H1 (cell line): ENCODE results near the gene INTU. TPM values are rescaled to one million over a fixed set of nuclear protein-coding genes. Genes with fewer than 3 reads are reported as not detected.

Source experiments
- CTCF ChIA-PET: fragments of 300-600 bp; sonication (Branson Sonifier 250); formaldehyde crosslinking; loops from one replicate; lab custom pipeline; 2021; ENCODE audit not compliant: partially characterized antibody; lab: Charles Lee
- POLR2A ChIA-PET: fragments of 300-600 bp; sonication (Branson Sonifier 250); formaldehyde crosslinking; loops from one replicate; lab custom pipeline; 2021; ENCODE audit warnings: inconsistent platforms; ENCODE audit not compliant: partially characterized antibody; lab: Charles Lee
- DNase-seq, 2 experiments: peaks; one replicate each; pipeline versions ENCODE4 v3.0.0 to v3.0.0-alpha.2; 2010 to 2022; ENCODE audit warnings: low spot score in 2 of 2, low read depth in 1 of 2, mixed read lengths in 1 of 2
- FAIRE-seq: peaks from 2 replicates; lab custom pipeline; 2011; peaks lifted over from hg19 to GRCh38; lab: Jason Lieb, UNC
- H2AFZ ChIP-seq: 2 replicates; pipeline ENCODE4 v1.8.1; 2012; ENCODE audit warnings: low read length, inconsistent platforms
- H2AK5ac ChIP-seq: 2 replicates; pipeline ENCODE4 v1.6.1; 2013; ENCODE audit warnings: low read depth, low read length
- H2BK120ac ChIP-seq: replicated peaks from 2 replicates; pipeline ENCODE3; 2013; ENCODE audit warnings: low read depth, low read length, inconsistent platforms
- H2BK12ac ChIP-seq: 2 replicates; pipeline ENCODE4 v1.6.1; 2013; ENCODE audit warnings: low read depth, low read length
- H2BK15ac ChIP-seq: 2 replicates; pipeline ENCODE4 v1.6.1; 2013; ENCODE audit warnings: low read length
- H2BK20ac ChIP-seq: 2 replicates; pipeline ENCODE4 v1.6.1; 2013; ENCODE audit warnings: low read length
- H2BK5ac ChIP-seq: 2 replicates; pipeline ENCODE4 v1.6.1; 2013; ENCODE audit warnings: low read depth, low read length
- H3K14ac ChIP-seq: 2 replicates; pipeline ENCODE4 v1.6.1; 2013; ENCODE audit warnings: inconsistent platforms; ENCODE audit not compliant: insufficient read length
- H3K18ac ChIP-seq: 2 replicates; pipeline ENCODE4 v1.6.1; 2013; ENCODE audit warnings: low read length; ENCODE audit errors: extremely low read depth
- H3K23ac ChIP-seq: 2 replicates; pipeline ENCODE4 v1.6.1; 2013; ENCODE audit warnings: inconsistent platforms; ENCODE audit not compliant: insufficient read length
- H3K23me2 ChIP-seq: 2 replicates; pipeline ENCODE4 v1.6.1; 2013; ENCODE audit warnings: low read depth, low read length
- H3K27ac ChIP-seq: 2 replicates; pipeline ENCODE4 v1.6.1; 2011; ENCODE audit warnings: low read depth, low read length, inconsistent platforms
- H3K27me3 ChIP-seq, 4 experiments: replicated peaks in 1 of 4; 1 replicate in 1 of 4; 2 replicates in 3 of 4; pipeline versions ENCODE4 v1.6.1 to v1.8.1; 2011 to 2013; ENCODE audit warnings: low read length in 3 of 4, mild to moderate bottlenecking in 3 of 4, inconsistent platforms in 2 of 4, mixed read lengths in 2 of 4, moderate library complexity in 1 of 4; ENCODE audit not compliant: control insufficient read depth in 3 of 4, insufficient read depth in 3 of 4; ENCODE audit errors: extremely low read depth in 1 of 4
- H3K36me3 ChIP-seq, 4 experiments: 2 replicates each; pipeline versions ENCODE4 v1.6.1 to v1.8.1; 2011 to 2013; ENCODE audit warnings: mild to moderate bottlenecking in 4 of 4, low read length in 3 of 4, moderate library complexity in 2 of 4, control low read depth in 1 of 4, inconsistent platforms in 1 of 4; ENCODE audit not compliant: insufficient read depth in 4 of 4, control insufficient read depth in 2 of 4
- H3K4ac ChIP-seq: replicated peaks from 2 replicates; pipeline ENCODE3; 2013; ENCODE audit warnings: low read length, low read depth, mixed read lengths, inconsistent platforms; ENCODE audit not compliant: insufficient read length
- H3K4me1 ChIP-seq, 4 experiments: replicated peaks in 1 of 4; 1 replicate in 1 of 4; 2 replicates in 3 of 4; pipeline versions ENCODE4 v1.6.1 to v1.8.1; 2011 to 2013; ENCODE audit warnings: low read length in 3 of 4, inconsistent platforms in 2 of 4, mixed read lengths in 1 of 4; ENCODE audit not compliant: insufficient read depth in 4 of 4, control insufficient read depth in 3 of 4
- H3K4me2 ChIP-seq, 2 experiments: 2 replicates each; pipeline versions ENCODE4 v1.6.1 to v1.8.1; 2011 to 2013; ENCODE audit warnings: low read depth in 2 of 2, low read length in 2 of 2, control low read depth in 1 of 2, inconsistent platforms in 1 of 2, mild to moderate bottlenecking in 1 of 2; ENCODE audit not compliant: insufficient read depth in 1 of 2
- H3K4me3 ChIP-seq, 4 experiments: fragments of 200-600, 300-600 bp in 1 of 4; sonication (generic), shearing (Covaris generic), sonication (Bioruptor Twin) in 1 of 4; 2 replicates each; pipeline versions ENCODE4 v1.5.1 to v1.8.1; 2011 to 2016; ENCODE audit warnings: low read length in 4 of 4, low read depth in 3 of 4, control low read depth in 2 of 4, inconsistent platforms in 2 of 4, mild to moderate bottlenecking in 2 of 4, mixed read lengths in 1 of 4, moderate library complexity in 1 of 4; ENCODE audit not compliant: insufficient read depth in 2 of 4; ENCODE audit errors: extremely low read depth in 1 of 4
- H3K56ac ChIP-seq: replicated peaks from 2 replicates; pipeline ENCODE3; 2013; ENCODE audit warnings: low read depth, mild to moderate bottlenecking, mixed read lengths, low read length, inconsistent platforms; ENCODE audit not compliant: insufficient read length
- H3K79me1 ChIP-seq: 2 replicates; pipeline ENCODE4 v1.6.1; 2013; ENCODE audit warnings: low read depth, low read length, control low read depth
- H3K79me2 ChIP-seq, 2 experiments: 2 replicates each; pipeline versions ENCODE4 v1.6.1 to v1.8.1; 2012 to 2013; ENCODE audit warnings: low read length in 2 of 2, mild to moderate bottlenecking in 2 of 2, inconsistent platforms in 1 of 2; ENCODE audit not compliant: insufficient read depth in 2 of 2, control insufficient read depth in 1 of 2
- H3K9ac ChIP-seq, 4 experiments: replicated peaks in 1 of 4; 1 replicate in 1 of 4; 2 replicates in 3 of 4; pipeline versions ENCODE4 v1.6.1 to v1.8.1; 2011 to 2013; ENCODE audit warnings: low read depth in 3 of 4, low read length in 3 of 4, control low read depth in 2 of 4, mild to moderate bottlenecking in 2 of 4, moderate library complexity in 2 of 4, inconsistent platforms in 1 of 4; ENCODE audit errors: extremely low read depth in 1 of 4
- H3K9me3 ChIP-seq, 2 experiments: 2 replicates each; pipeline versions ENCODE4 v1.6.1 to v1.8.1; 2012 to 2013; ENCODE audit warnings: mild to moderate bottlenecking in 2 of 2, moderate library complexity in 2 of 2, control low read depth in 1 of 2, inconsistent platforms in 1 of 2, low read depth in 1 of 2, low read length in 1 of 2, mixed read lengths in 1 of 2; ENCODE audit not compliant: insufficient read depth in 2 of 2
- H4K20me1 ChIP-seq, 2 experiments: replicated peaks in 1 of 2; 2 replicates each; pipeline versions ENCODE3 to v1.8.1; 2011 to 2013; ENCODE audit warnings: inconsistent platforms in 2 of 2, low read length in 2 of 2, mild to moderate bottlenecking in 1 of 2; ENCODE audit not compliant: insufficient read depth in 2 of 2, control insufficient read depth in 1 of 2
- H4K5ac ChIP-seq: 2 replicates; pipeline ENCODE4 v1.6.1; 2013; ENCODE audit warnings: low read length, low read depth, mixed read lengths, inconsistent platforms; ENCODE audit not compliant: insufficient read length
- H4K8ac ChIP-seq: 2 replicates; pipeline ENCODE4 v1.8.0; 2013; ENCODE audit warnings: mild to moderate bottlenecking, moderate library complexity, low read length, inconsistent platforms; ENCODE audit not compliant: insufficient read depth; ENCODE audit errors: extremely low read depth
- H4K91ac ChIP-seq: replicated peaks from 2 replicates; pipeline ENCODE3; 2013; ENCODE audit warnings: low read length, mixed read lengths, inconsistent platforms; ENCODE audit not compliant: insufficient read length
- BCL11A ChIP-seq, 2 experiments: IDR thresholded peaks; one replicate each; pipeline ENCODE4 v1.6.1; 2011; ENCODE audit warnings: low read depth in 2 of 2, low read length in 2 of 2, mild to moderate bottlenecking in 2 of 2
- CEBPB ChIP-seq: IDR thresholded peaks from 2 replicates; pipeline ENCODE4 v1.6.1; 2012; ENCODE audit warnings: low read depth, low read length
- GTF2F1 ChIP-seq: IDR thresholded peaks from 2 replicates; pipeline ENCODE4 v1.6.1; 2012; ENCODE audit warnings: low read depth, low read length, improper control_type of control experiment, borderline replicate concordance
- KDM1A ChIP-seq: fragments of 200-600, 300-600 bp; sonication (generic); IDR thresholded peaks from 2 replicates; pipeline ENCODE4 v1.7.1; 2016; ENCODE audit warnings: mild to moderate bottlenecking, low read length, borderline replicate concordance
- KDM5A ChIP-seq: fragments of 200-600 bp; IDR thresholded peaks from 2 replicates; pipeline ENCODE4 v1.7.1; 2012; ENCODE audit warnings: mild to moderate bottlenecking, low read length, inconsistent platforms, mixed read lengths
- MAX ChIP-seq: IDR thresholded peaks from 2 replicates; pipeline ENCODE4 v1.6.1; 2012; ENCODE audit warnings: inconsistent platforms
- NANOG ChIP-seq: IDR thresholded peaks from 2 replicates; pipeline ENCODE4 v1.6.1; 2011; ENCODE audit warnings: low read length, low read depth, mild to moderate bottlenecking, inconsistent platforms; ENCODE audit not compliant: insufficient read depth, poor library complexity, severe bottlenecking
- NRF1 ChIP-seq: IDR thresholded peaks from 2 replicates; pipeline ENCODE4 v1.6.1; 2011; ENCODE audit warnings: mild to moderate bottlenecking, low read depth, low read length, improper control_type of control experiment
- RXRA ChIP-seq: IDR thresholded peaks from 2 replicates; pipeline ENCODE4 v1.6.1; 2011; ENCODE audit warnings: low read depth, mild to moderate bottlenecking, low read length, moderate library complexity; ENCODE audit not compliant: insufficient read depth
- SUZ12 ChIP-seq: fragments of 200-600 bp; sonication (generic); IDR thresholded peaks from 2 replicates; pipeline ENCODE4 v1.6.1; 2012; ENCODE audit warnings: mild to moderate bottlenecking, inconsistent platforms, low read length, moderate library complexity, mixed read lengths
- TBP ChIP-seq: IDR thresholded peaks from 2 replicates; pipeline ENCODE4 v1.6.1; 2011; ENCODE audit warnings: low read depth, low read length, improper control_type of control experiment
- YY1 ChIP-seq: IDR thresholded peaks from 2 replicates; pipeline ENCODE4 v1.6.1; 2011; ENCODE audit warnings: low read depth, mild to moderate bottlenecking, low read length
- WGBS, 2 experiments: shearing (Covaris generic) in 1 of 2; methylation state at CpG; one replicate each; pipeline versions ENCODE4 v1.1.6 to v1.1.7; 2013 to 2015; ENCODE audit warnings: low lambda C conversion rate in 2 of 2, mixed read lengths in 2 of 2, inconsistent platforms in 1 of 2, low coverage in 1 of 2, missing lambda C conversion rate in 1 of 2; ENCODE audit not compliant: insufficient replicate concordance in 2 of 2, insufficient coverage in 1 of 2, insufficient read length in 1 of 2; ENCODE audit errors: extremely low coverage in 1 of 2, missing lambda C conversion rate in 1 of 2; 5-methylcytosine and 5-hydroxymethylcytosine counted together
- polyA plus RNA-seq, 7 experiments: library from polyadenylated mRNA; depleted of rRNA in 3 of 7; stranded (reverse) in 5 of 7; unstranded in 2 of 7; fragments of >200 nt in 5 of 7; fragments of 200-250 nt in 2 of 7; gene quantifications; 1 replicate in 5 of 7; 2 replicates in 1 of 7; 4 replicates in 1 of 7; pipeline versions ENCODE4 v1.2.1 to v1.2.3, GENCODE V29; 2011 to 2013; ENCODE audit warnings: missing spikeins in 2 of 7, mixed read lengths in 2 of 7
- total RNA-seq: library from RNA; stranded (reverse); fragmentation: NEBNext Ultra II Directional; extraction: Animal tissue kit (Norgen Biotek cat#: 25700); gene quantifications from 2 replicates; pipeline ENCODE4 v1.2.1, GENCODE V29; 2021

The INTU gene
- total and polyA plus RNA-seq, 2 of the 8 experiments (the other 6 are each of a cell fraction or from before 2014, with no cell fraction given): 6.0 to 15.1 TPM

GRCh38 chr4:127648061-127648460 is 15.3 kb downstream of the INTU start:
- Histone ChIP-seq H3K4me3 (no peak overlapping the region), H3K4me2 (no peak overlapping the region), H2AFZ (no peak overlapping the region), H3K27me3 (no peaks in the 10 kb centered on the region), H3K18ac (no peak overlapping the region), H2BK15ac (no peak overlapping the region), H3K27ac (no peak overlapping the region), H3K14ac (no peak overlapping the region), H3K36me3 (peaks cover 3 to 19% (median 9%) of the 10 kb centered on the region in 4 experiments; a peak in 7 of 8 replicates), H2BK5ac (no peak overlapping the region), H3K79me1 (no peaks in the 10 kb centered on the region), H3K23ac (no peak overlapping the region), H3K9me3 (no peaks in the 10 kb centered on the region), H3K4ac (no peak overlapping the region), H2AK5ac (no peak overlapping the region), H4K20me1 (no peaks in the 10 kb centered on the region), H2BK12ac (no peak overlapping the region), H4K91ac (no peak overlapping the region), H3K4me1 (no peaks in the 10 kb centered on the region), H3K9ac (no peak overlapping the region), H2BK20ac (no peak overlapping the region), H3K56ac (no peak overlapping the region), H2BK120ac (no peak overlapping the region), H3K79me2 (no peaks in the 10 kb centered on the region), H4K5ac (no peak overlapping the region), H3K23me2 (no peaks in the 10 kb centered on the region), H4K8ac (no peak overlapping the region)
- DNase-seq (no peak), FAIRE-seq (no peak)
- 96% methylated on average over 3 of the region's 3 CpGs; no CpG with 5 or more reads in 1 of the 2 experiments for WGBS, 2 experiments
- ChIA-PET POLR2A (no interaction called here), CTCF (no interaction called here)
- TF ChIP-seq NRF1: no peak
- TF ChIP-seq MAX: no peak
- TF ChIP-seq YY1: no peak
- no peak for TF ChIP-seq BCL11A (IDR thresholded peaks at IDR 0.05; ENCODE audit: low read depth in 2 of 2, low read length in 2 of 2)
- no peak for TF ChIP-seq SUZ12
- TF ChIP-seq CEBPB: no peak
- TF ChIP-seq NANOG: no peak
- no peak for TF ChIP-seq GTF2F1
- TF ChIP-seq RXRA: no peak
- TF ChIP-seq KDM5A: no peak
- TF ChIP-seq TBP: no peak
- no peak for TF ChIP-seq KDM1A
